ENCODE measurements around the gene CP. TPM values are rescaled to one million over a fixed set of nuclear protein-coding genes. Genes with fewer than 3 reads are reported as not detected.

Gene CP
- total RNA-seq, 4 donors from 2014 or later, result 0.85 to 10.6 (median 5.4) TPM

DNA sequence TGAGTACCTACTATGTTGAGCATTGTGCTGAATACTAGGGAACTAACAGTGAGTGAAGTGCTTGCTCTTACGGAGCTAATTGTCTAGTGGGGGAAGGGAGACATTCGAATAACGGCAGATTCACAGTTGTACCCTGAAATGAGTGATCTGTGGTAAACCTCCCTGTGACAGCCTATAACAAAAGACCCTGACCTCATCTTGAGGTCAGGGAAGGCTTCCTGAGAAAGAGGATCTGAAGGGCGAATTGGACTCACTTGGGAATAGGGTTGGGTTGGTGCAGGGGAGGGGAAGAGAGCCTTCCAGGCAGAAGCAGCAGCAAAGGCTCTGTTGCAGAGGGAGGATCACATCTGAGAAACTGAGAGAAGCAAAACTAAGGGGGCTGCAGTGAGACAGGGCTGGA lies 78.9 kb downstream of the CP start:
- intact Hi-C loops (cut with DNase I; ENCODE audit: low total_unique reads) (no loop called here), in situ Hi-C loops (cut with MboI; ENCODE audit: low sequenced_read_pairs in 4 of 4) (no loop called here)
- DNase-seq (no peak), ATAC-seq (no peak)
- TF ChIP-seq, protein P1, sequence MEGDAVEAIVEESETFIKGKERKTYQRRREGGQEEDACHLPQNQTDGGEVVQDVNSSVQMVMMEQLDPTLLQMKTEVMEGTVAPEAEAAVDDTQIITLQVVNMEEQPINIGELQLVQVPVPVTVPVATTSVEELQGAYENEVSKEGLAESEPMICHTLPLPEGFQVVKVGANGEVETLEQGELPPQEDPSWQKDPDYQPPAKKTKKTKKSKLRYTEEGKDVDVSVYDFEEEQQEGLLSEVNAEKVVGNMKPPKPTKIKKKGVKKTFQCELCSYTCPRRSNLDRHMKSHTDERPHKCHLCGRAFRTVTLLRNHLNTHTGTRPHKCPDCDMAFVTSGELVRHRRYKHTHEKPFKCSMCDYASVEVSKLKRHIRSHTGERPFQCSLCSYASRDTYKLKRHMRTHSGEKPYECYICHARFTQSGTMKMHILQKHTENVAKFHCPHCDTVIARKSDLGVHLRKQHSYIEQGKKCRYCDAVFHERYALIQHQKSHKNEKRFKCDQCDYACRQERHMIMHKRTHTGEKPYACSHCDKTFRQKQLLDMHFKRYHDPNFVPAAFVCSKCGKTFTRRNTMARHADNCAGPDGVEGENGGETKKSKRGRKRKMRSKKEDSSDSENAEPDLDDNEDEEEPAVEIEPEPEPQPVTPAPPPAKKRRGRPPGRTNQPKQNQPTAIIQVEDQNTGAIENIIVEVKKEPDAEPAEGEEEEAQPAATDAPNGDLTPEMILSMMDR (IDR thresholded peaks at IDR 0.05 in 4 of 5, conservative IDR thresholded peaks at IDR 0.05 in 1 of 5), result no peak
- no peak for TF ChIP-seq POLR2A (IDR thresholded peaks at IDR 0.05)
- Histone ChIP-seq H3K36me3 (peaks cover 0 to 6% of the 10 kb centered on the region in 2 donors), H3K27ac (no peak overlapping the region), H3K27me3 (no peaks in the 10 kb centered on the region), H3K9me3 (no peaks in the 10 kb centered on the region), H3K4me1 (no peaks in the 10 kb centered on the region), H3K4me3 (no peak overlapping the region)

DNA sequence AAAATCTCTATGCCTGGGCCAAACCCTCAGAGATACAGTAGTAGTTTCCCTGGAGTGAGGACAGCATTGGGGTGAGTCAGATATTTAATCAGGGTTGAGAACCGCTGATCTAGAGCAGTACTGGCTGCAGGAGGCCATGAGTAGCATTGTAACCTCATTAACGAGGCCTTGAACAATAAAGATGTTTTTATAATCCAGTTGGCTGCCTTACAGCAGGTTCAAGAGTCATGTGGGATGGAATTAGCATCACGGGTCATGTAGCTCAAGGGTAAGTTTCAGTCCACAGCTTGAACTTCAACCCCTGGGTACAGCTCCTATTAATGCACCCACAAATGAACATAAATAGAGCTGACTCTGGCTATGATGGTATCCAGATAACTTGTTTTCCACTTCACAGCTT lies 87.1 kb downstream of the CP start:
- Histone ChIP-seq H3K4me3 (no peak overlapping the region), H3K9me3 (no peaks in the 10 kb centered on the region), H3K4me1 (peaks cover 9 to 14% of the 10 kb centered on the region in 2 donors), H3K27ac (no peak overlapping the region), H3K27me3 (no peaks in the 10 kb centered on the region), H3K36me3 (no peaks in the 10 kb centered on the region)
- TF ChIP-seq, protein P1 (IDR thresholded peaks at IDR 0.05 in 4 of 5, conservative IDR thresholded peaks at IDR 0.05 in 1 of 5), result no peak
- no peak for TF ChIP-seq POLR2A (IDR thresholded peaks at IDR 0.05)
- ATAC-seq (no peak), DNase-seq (no peak)
- intact Hi-C loops (cut with DNase I; ENCODE audit: low total_unique reads), result no loop called here
- in situ Hi-C loops (cut with MboI; ENCODE audit: low sequenced_read_pairs in 4 of 4), result no loop called here

DNA sequence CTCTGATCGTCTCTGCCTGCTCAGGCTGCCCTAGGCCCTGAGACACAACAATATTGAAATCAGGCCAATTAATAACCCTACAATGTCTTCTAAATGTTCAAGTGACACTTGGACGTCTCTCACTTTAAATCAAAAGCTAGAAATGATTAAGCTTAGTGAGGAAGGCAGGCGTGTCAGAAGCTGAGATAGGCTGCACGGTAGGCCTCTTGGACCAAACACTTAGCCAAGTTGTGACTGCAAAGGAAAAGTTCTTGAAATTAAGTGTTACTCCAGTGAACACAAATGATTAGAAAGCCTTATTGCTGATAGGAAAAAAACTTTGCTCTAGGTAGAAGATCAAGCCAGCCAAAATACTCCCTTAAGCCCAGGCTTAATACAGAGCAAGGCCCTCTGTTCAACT lies 90.0 kb downstream of the CP start:
- Histone ChIP-seq H3K27me3 (no peaks in the 10 kb centered on the region), H3K4me3 (no peak overlapping the region), H3K4me1 (peaks cover 17 to 22% of the 10 kb centered on the region in 2 donors), H3K9me3 (no peaks in the 10 kb centered on the region), H3K36me3 (no peaks in the 10 kb centered on the region), H3K27ac (peak overlapping the region; percentile 48 to 79 (median 74))
- DNase-seq (no peak), ATAC-seq (no peak)
- intact Hi-C loops (cut with DNase I; ENCODE audit: low total_unique reads), result no loop called here
- in situ Hi-C loops (cut with MboI; ENCODE audit: low sequenced_read_pairs in 4 of 4), result no loop called here
- TF ChIP-seq, protein P1 (IDR thresholded peaks at IDR 0.05 in 4 of 5, conservative IDR thresholded peaks at IDR 0.05 in 1 of 5), result no peak
- no peak for TF ChIP-seq POLR2A (IDR thresholded peaks at IDR 0.05)

DNA sequence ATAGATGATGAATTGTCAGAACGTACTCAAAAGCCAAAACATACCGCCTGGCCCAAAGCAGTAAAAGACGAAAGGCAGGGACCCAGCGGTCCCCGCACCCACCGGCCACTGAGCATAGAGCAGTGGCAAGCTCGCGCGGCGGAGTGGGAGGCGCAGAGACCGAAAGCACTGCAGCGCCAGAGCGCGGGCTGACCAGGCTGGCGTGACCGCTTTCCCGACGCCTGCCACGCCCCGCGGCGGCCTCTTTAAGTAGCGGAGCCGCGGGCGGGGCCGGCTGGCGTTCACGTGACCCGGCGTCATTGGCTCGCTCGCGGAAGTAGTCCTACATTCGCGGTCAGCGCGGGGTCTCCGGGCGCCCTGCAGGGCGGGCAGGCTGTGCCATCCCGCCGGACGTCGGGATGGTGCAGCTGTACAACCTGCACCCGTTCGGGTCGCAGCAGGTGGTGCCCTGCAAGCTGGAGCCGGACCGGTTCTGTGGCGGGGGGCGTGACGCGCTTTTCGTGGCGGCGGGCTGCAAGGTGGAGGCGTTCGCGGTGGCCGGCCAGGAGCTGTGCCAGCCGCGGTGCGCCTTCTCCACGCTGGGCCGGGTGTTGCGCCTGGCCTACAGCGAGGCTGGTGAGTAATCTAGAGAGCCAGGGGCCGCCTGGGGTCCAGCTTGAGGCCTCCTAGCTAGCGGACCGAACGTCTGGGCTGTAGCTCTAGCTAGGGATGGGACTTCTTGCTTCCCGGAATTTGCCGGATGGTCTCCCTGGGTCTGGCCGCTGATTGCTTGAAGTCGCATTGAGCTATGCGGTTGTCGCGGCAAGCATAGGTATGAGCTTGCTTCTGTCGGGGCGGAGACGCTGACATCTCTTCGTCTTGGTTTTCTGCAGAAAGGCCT lies 92.1 kb downstream of the CP start, which contains the start of gene HPS3:
TSS of gene HPS3 (plus strand) at position 313 of the 880 bp plus-strand sequence. CDS start at position 399, 86 bp downstream.
- H3K36me3 ChIP-seq, result no peaks in the 10 kb centered on the region
- peak within 1 kb of the TSS; percentile 74 to 79 (median 74) for H3K27ac ChIP-seq
- H3K4me1 ChIP-seq, result peaks cover 17 to 22% of the 10 kb centered on the region in 2 donors
- ATAC-seq (peak; percentile 91 to 95), DNase-seq (peak; percentile 83 to 85)
- in situ Hi-C loops (cut with MboI; ENCODE audit: low sequenced_read_pairs in 4 of 4) (loop anchor here in 2 of 4 donors (10.0 kb wide), 1 partner anchor 175 kb away; no protein-coding TSS in a partner anchor), intact Hi-C loops (cut with DNase I; ENCODE audit: low total_unique reads) (loop anchor here (1.0 to 2.0 kb wide), 3 partner anchors 43 to 173 kb away; partner anchors contain the start of gene HLTF)
- peak within 1 kb of the TSS; percentile 68 to 82 (median 76) for H3K4me3 ChIP-seq
- no peaks in the 10 kb centered on the region for H3K27me3 ChIP-seq
- TF ChIP-seq, protein P1 (IDR thresholded peaks at IDR 0.05 in 4 of 5, conservative IDR thresholded peaks at IDR 0.05 in 1 of 5), result peak in 2 of 5 experiments; percentile 19 to 28
- peak; percentile 82 to 97 for TF ChIP-seq POLR2A (IDR thresholded peaks at IDR 0.05)
- H3K9me3 ChIP-seq, result no peaks in the 10 kb centered on the region
